Panc1 (cell line): ENCODE data around the gene CHAC1. TPM values are rescaled to one million over a fixed set of nuclear protein-coding genes. Genes with fewer than 3 reads are reported as not detected.

Experiments used
- ATAC-seq: fragments of 200-7000 bp; cut with Tn5 transposase; 2 replicates; pipeline ENCODE4 v1.9.1; 2020; ENCODE audit warnings: mild to moderate bottlenecking, moderate library complexity
- BruUV-seq: library from RNA; stranded (reverse); fragments of 400-500 nt; replicated peaks from 2 replicates; lab custom pipeline; 2021; lab: Mats Ljungman, UMichigan
- CTCF ChIA-PET: fragments of 300-600 bp; sonication (Branson Sonifier 250); formaldehyde crosslinking; loops from one replicate; lab custom pipeline; 2022; ENCODE audit warnings: antibody characterized with exemption; lab: Charles Lee
- POLR2A ChIA-PET: fragments of 300-600 bp; sonication (Branson Sonifier 250); formaldehyde crosslinking; loops from one replicate; lab custom pipeline; 2022; ENCODE audit warnings: antibody characterized with exemption; lab: Charles Lee
- DNase-seq: peaks from one replicate; pipeline ENCODE4 v3.0.0-alpha.2; 2010; ENCODE audit warnings: low read depth, low spot score
- H3K27ac ChIP-seq: 2 replicates; pipeline ENCODE4 v1.5.1; 2011; ENCODE audit warnings: mild to moderate bottlenecking, low read length, inconsistent platforms
- H3K27me3 ChIP-seq: fragments of 200-500 bp; sonication (Bioruptor generic); 2 replicates; pipeline ENCODE4 v1.6.0; 2014; ENCODE audit warnings: low read length, inconsistent platforms; ENCODE audit not compliant: control insufficient read depth, insufficient read depth
- H3K36me3 ChIP-seq: fragments of 200-500 bp; sonication (Bioruptor generic); 2 replicates; pipeline ENCODE4 v1.5.1; 2014; ENCODE audit warnings: inconsistent platforms, mild to moderate bottlenecking, low read length, moderate library complexity; ENCODE audit not compliant: control insufficient read depth, insufficient read depth
- H3K4me1 ChIP-seq: 2 replicates; pipeline ENCODE4 v1.5.1; 2011; ENCODE audit warnings: inconsistent platforms, mild to moderate bottlenecking, low read length, moderate library complexity; ENCODE audit not compliant: control insufficient read depth, insufficient read depth
- H3K4me3 ChIP-seq, 2 experiments: 2 replicates each; pipeline ENCODE4 v1.5.1; 2011 to 2012; ENCODE audit warnings: low read depth in 2 of 2, low read length in 2 of 2, mild to moderate bottlenecking in 2 of 2, inconsistent platforms in 1 of 2, moderate library complexity in 1 of 2
- H3K9me3 ChIP-seq: fragments of 200-500 bp; sonication (Bioruptor generic); 2 replicates; pipeline ENCODE4 v1.5.1; 2014; ENCODE audit warnings: low read depth, mild to moderate bottlenecking, inconsistent platforms, low read length, moderate library complexity; ENCODE audit not compliant: control insufficient read depth, insufficient read depth
- CTCF ChIP-seq: fragments of 450-650 bp; IDR thresholded peaks from 2 replicates; pipeline ENCODE4 v1.5.1; 2017; ENCODE audit warnings: mild to moderate bottlenecking
- TCF7L2 ChIP-seq: IDR thresholded peaks from 2 replicates; pipeline ENCODE4 v1.6.1; 2011; ENCODE audit warnings: mild to moderate bottlenecking, low read depth, low read length, inconsistent platforms
- in situ Hi-C: cut with HindIII; loops from 2 replicates; pipeline ENCODE4 v1.10.0; 2016; ENCODE audit warnings: low sequenced_read_pairs, low pct_unique_long_range_greater_than_20kb
- intact Hi-C: fragments of 100-400 bp; cut with micrococcal nuclease; formaldehyde crosslinking; loops from one replicate; pipeline ENCODE4 v1.10.0; 2022; ENCODE audit not compliant: unreplicated experiment
- total RNA-seq: library from RNA; stranded (reverse); gene quantifications from one replicate; pipeline ENCODE4 v1.2.1, GENCODE V29; 2021; ENCODE audit not compliant: unreplicated experiment

The CHAC1 gene
- total RNA-seq, 1 experiment from 2014 or later, result 15.5 TPM

GRCh38 chr15:40922608-40923005 is 30.7 kb upstream of the CHAC1 start:
- DNase-seq (no peak), ATAC-seq (no peak)
- Histone ChIP-seq H3K36me3 (no peaks in the 10 kb centered on the region), H3K27ac (no peak overlapping the region), H3K9me3 (no peaks in the 10 kb centered on the region), H3K27me3 (no peaks in the 10 kb centered on the region), H3K4me1 (no peaks in the 10 kb centered on the region), H3K4me3 (no peak overlapping the region)
- in situ Hi-C loops (no loop called here), intact Hi-C loops (no loop called here)
- TF ChIP-seq CTCF, result no peak
- ChIA-PET CTCF (no interaction called here), POLR2A (no interaction called here)
- BruUV-seq, result no TSS peak

GRCh38 chr15:40923551-40923950 is 29.7 kb upstream of the CHAC1 start:
- TF ChIP-seq CTCF, result no peak
- no peak for TF ChIP-seq TCF7L2
- Histone ChIP-seq H3K4me3 (no peak overlapping the region), H3K36me3 (no peaks in the 10 kb centered on the region), H3K9me3 (no peaks in the 10 kb centered on the region), H3K27me3 (no peaks in the 10 kb centered on the region), H3K4me1 (no peaks in the 10 kb centered on the region), H3K27ac (no peak overlapping the region)
- POLR2A ChIA-PET, result no interaction called here
- CTCF ChIA-PET, result interaction anchor here (0.8 kb wide), 1 partner anchor 12 kb away, joined by 3 read pairs; no protein-coding TSS in a partner anchor
- in situ Hi-C loops, result no loop called here
- ATAC-seq (no peak), DNase-seq (no peak)
- intact Hi-C loops, result no loop called here
- BruUV-seq, result no TSS peak

GRCh38 chr15:40925495-40925862 is 27.8 kb upstream of the CHAC1 start:
- intact Hi-C loops, result no loop called here
- BruUV-seq, result no TSS peak
- Histone ChIP-seq H3K4me1 (peaks cover 7% of the 10 kb centered on the region; the same call in 1 of the 2 replicates), H3K4me3 (no peak overlapping the region), H3K27ac (no peak overlapping the region), H3K36me3 (no peaks in the 10 kb centered on the region), H3K9me3 (no peaks in the 10 kb centered on the region), H3K27me3 (no peaks in the 10 kb centered on the region; the same call in 1 of the 2 replicates)
- in situ Hi-C loops, result no loop called here
- ChIA-PET POLR2A (interaction anchor here (0.5 kb wide), 1 partner anchor 273 kb away, joined by 5 read pairs; no protein-coding TSS in a partner anchor), CTCF (no interaction called here)
- ATAC-seq, result no peak
- TF ChIP-seq CTCF, result no peak
- DNase-seq, result no peak
